Lower lobe of right lung (tissue), 2 donors: ENCODE results near the gene SHOC2. TPM values are rescaled to one million over a fixed set of nuclear protein-coding genes. Genes with fewer than 3 reads are reported as not detected.

Experiments used
- ATAC-seq, 2 donors: fragments of 200-7000 bp; cut with Tn5 transposase; one replicate each; pipeline ENCODE4 v1.9.1; 2020 to 2022; ENCODE audit warnings: mild to moderate bottlenecking in 2 of 2, moderate library complexity in 2 of 2
- DNase-seq: peaks from one replicate; pipeline ENCODE4 v3.0.0-alpha.2; 2020
- H3K27ac ChIP-seq: fragments of 200-600 bp; one replicate; pipeline ENCODE4 v1.8.0; 2022
- H3K27me3 ChIP-seq: fragments of 200-600 bp; one replicate; pipeline ENCODE4 v1.8.0; 2022; ENCODE audit warnings: low read depth
- H3K36me3 ChIP-seq: fragments of 200-600 bp; one replicate; pipeline ENCODE4 v1.8.0; 2022; ENCODE audit warnings: mild to moderate bottlenecking
- H3K4me1 ChIP-seq: fragments of 200-600 bp; one replicate; pipeline ENCODE4 v1.8.0; 2022
- H3K4me3 ChIP-seq: fragments of 200-600 bp; one replicate; pipeline ENCODE4 v1.8.0; 2022; ENCODE audit warnings: mild to moderate bottlenecking
- H3K9me3 ChIP-seq: fragments of 200-600 bp; one replicate; pipeline ENCODE4 v1.8.0; 2022
- CTCF ChIP-seq: fragments of 200-600 bp; IDR thresholded peaks from one replicate; pipeline ENCODE4 v1.8.0; 2022; ENCODE audit warnings: antibody characterized with exemption, mild to moderate bottlenecking
- intact Hi-C: fragments of 100-400 bp; cut with DNase I; formaldehyde crosslinking; loops from one replicate; pipeline ENCODE4 v1.11.0; 2022
- total RNA-seq: library from RNA; stranded (reverse); fragmentation: NEBNext Ultra II Directional; extraction: Animal tissue kit (Norgen Biotek cat#: 25700); gene quantifications from one replicate; pipeline ENCODE4 v1.2.1, GENCODE V29; 2021
- donor health status: DM: no; HTN: yes; CAD: no; lungs with severe emphysema.

Gene SHOC2
- total RNA-seq, 1 donor from 2014 or later: 60.9 TPM

- TF ChIP-seq CTCF: no peak
- H3K27ac ChIP-seq: no peak overlapping the region
These were observed 17.4 kb downstream of the SHOC2 start for GRCh38 chr10:110936757-110937156.

GRCh38 chr10:110939419-110939818, 20.0 kb downstream of the SHOC2 start:
- TF ChIP-seq CTCF: no peak
- Histone ChIP-seq H3K36me3 (peaks cover 3% of the 10 kb centered on the region), H3K4me3 (no peak overlapping the region), H3K27ac (no peak overlapping the region), H3K27me3 (no peaks in the 10 kb centered on the region), H3K9me3 (no peaks in the 10 kb centered on the region), H3K4me1 (no peaks in the 10 kb centered on the region)
- no peak for DNase-seq
- intact Hi-C loops: no loop called here
- ATAC-seq: no peak

More at GRCh38 chr10:110936757-110937156, 17.4 kb downstream of the SHOC2 start:
- Histone ChIP-seq H3K4me1 (peaks cover 6% of the 10 kb centered on the region), H3K4me3 (no peak overlapping the region), H3K36me3 (peaks cover 3% of the 10 kb centered on the region), H3K27me3 (no peaks in the 10 kb centered on the region), H3K9me3 (no peaks in the 10 kb centered on the region)
- no peak for ATAC-seq
- no peak for DNase-seq
- intact Hi-C loops: no loop called here

GRCh38 chr10:110944792-110945396, 25.5 kb downstream of the SHOC2 start:
- no peak for TF ChIP-seq CTCF
- H3K36me3 ChIP-seq: no peaks in the 10 kb centered on the region
- no peak overlapping the region for H3K27ac ChIP-seq
- ATAC-seq: no peak
- peaks cover 10% of the 10 kb centered on the region for H3K4me1 ChIP-seq
- H3K9me3 ChIP-seq: no peaks in the 10 kb centered on the region
- no peak for DNase-seq
- no peak overlapping the region for H3K4me3 ChIP-seq
- H3K27me3 ChIP-seq: no peaks in the 10 kb centered on the region
- intact Hi-C loops: no loop called here

GRCh38 chr10:110946496-110946895, 27.1 kb downstream of the SHOC2 start:
- TF ChIP-seq CTCF: no peak
- ATAC-seq (no peak), DNase-seq (no peak)

GRCh38 chr10:110947061-110947595, 27.7 kb downstream of the SHOC2 start:
- Histone ChIP-seq H3K4me1 (peaks cover 10% of the 10 kb centered on the region), H3K9me3 (no peaks in the 10 kb centered on the region), H3K27me3 (no peaks in the 10 kb centered on the region), H3K4me3 (no peak overlapping the region), H3K36me3 (no peaks in the 10 kb centered on the region), H3K27ac (no peak overlapping the region)
- no peak for ATAC-seq
- no peak for DNase-seq
- intact Hi-C loops: no loop called here
- TF ChIP-seq CTCF: no peak

More at GRCh38 chr10:110946496-110946895, 27.1 kb downstream of the SHOC2 start:
- no peaks in the 10 kb centered on the region for H3K36me3 ChIP-seq
- intact Hi-C loops: no loop called here
- peaks cover 10% of the 10 kb centered on the region for H3K4me1 ChIP-seq
- H3K27me3 ChIP-seq: no peaks in the 10 kb centered on the region
- H3K9me3 ChIP-seq: no peaks in the 10 kb centered on the region
- no peak overlapping the region for H3K4me3 ChIP-seq
- H3K27ac ChIP-seq: no peak overlapping the region
